Stomach (tissue), 9 donors: ENCODE measurements around the gene AK4. TPM values are rescaled to one million over a fixed set of nuclear protein-coding genes. Genes with fewer than 3 reads are reported as not detected.

ENCODE experiments used
- DNase-seq, 2 donors: peaks; one replicate each; pipeline versions ENCODE4 v3.0.0 to v3.0.0-alpha.2; 2013 to 2019
- H3K27ac ChIP-seq, 5 donors: fragments of 200-600 bp in 4 of 5; sonication (generic) in 4 of 5; one replicate each; pipeline ENCODE4 v1.5.1; 2013 to 2019; ENCODE audit warnings: mild to moderate bottlenecking in 1 of 5, moderate library complexity in 1 of 5
- H3K27me3 ChIP-seq, 3 donors: fragments of 200-600 bp; sonication (generic); one replicate each; pipeline ENCODE4 v1.5.1; 2017 to 2019; ENCODE audit warnings: mixed run types in 1 of 3
- H3K36me3 ChIP-seq, 4 donors: fragments of 200-600 bp; sonication (generic); 1 replicate in 3 of 4; 2 replicates in 1 of 4; pipeline ENCODE4 v1.5.1; 2016 to 2019
- H3K4me1 ChIP-seq, 4 donors: fragments of 200-600 bp; sonication (generic); one replicate each; pipeline ENCODE4 v1.5.1; 2016 to 2019
- H3K4me3 ChIP-seq, 4 donors: fragments of 200-600 bp; sonication (generic) in 3 of 4; one replicate each; pipeline ENCODE4 v1.5.1; 2016 to 2019; ENCODE audit warnings: mild to moderate bottlenecking in 1 of 4
- H3K9me3 ChIP-seq, 4 donors: fragments of 200-600 bp; sonication (generic); one replicate each; pipeline ENCODE4 v1.5.1; 2016 to 2019
- CTCF ChIP-seq, 7 experiments: fragments of 450-650 bp in 4 of 7; fragments of 200-600 bp in 3 of 7; sonication (generic) in 3 of 7; IDR thresholded peaks; one replicate each; pipeline ENCODE4 v1.5.1; 2016 to 2019; ENCODE audit warnings: antibody characterized with exemption in 7 of 7, control low read depth in 2 of 7, mild to moderate bottlenecking in 1 of 7
- EP300 ChIP-seq: sonication (generic); formaldehyde crosslinking; IDR thresholded peaks from one replicate; pipeline ENCODE4 v1.6.1; 2017; ENCODE audit warnings: antibody characterized with exemption
- POLR2A ChIP-seq, 4 donors: fragments of 450-650 bp; IDR thresholded peaks; one replicate each; pipeline ENCODE4 v1.6.1; 2016; ENCODE audit warnings: antibody characterized with exemption in 4 of 4, control low read depth in 2 of 4, mild to moderate bottlenecking in 1 of 4, moderate library complexity in 1 of 4
- POLR2AphosphoS5 ChIP-seq, 3 donors: sonication (generic); formaldehyde crosslinking; IDR thresholded peaks; one replicate each; pipeline ENCODE4 v1.6.1; 2016; ENCODE audit warnings: antibody characterized with exemption in 3 of 3
- WGBS, 5 donors: extraction: QIAGEN DNeasy Blood & Tissue Kit in 3 of 5; methylation state at CpG; one replicate each; pipeline versions ENCODE4 v1.1.5 to v1.1.7; 2013 to 2018; 5-methylcytosine and 5-hydroxymethylcytosine counted together
- intact Hi-C: fragments of 100-400 bp; cut with DNase I; formaldehyde crosslinking; loops from one replicate; pipeline ENCODE4 v1.15.1; 2023; ENCODE audit warnings: low total_unique reads
- polyA plus RNA-seq, 3 donors: library from polyadenylated mRNA; stranded (reverse); fragments of 200-250 nt; gene quantifications; one replicate each; pipeline ENCODE4 v1.2.3, GENCODE V29; 2013
- small RNA-seq, 4 donors: library from RNA; depleted of rRNA; stranded (forward); fragments of <200 nt; gene quantifications; one replicate each; pipeline ENCODE3, GENCODE V24; 2016
- total RNA-seq, 5 donors: library from RNA; depleted of rRNA; stranded (reverse); fragments of >200 nt; gene quantifications; one replicate each; pipeline versions ENCODE4 v1.1.0 to v1.2.3, GENCODE V29; 2014 to 2016
- donor health status: healthy with polysubstance abuse.
- donor health status: Bipolar disorder and iron deficiency.
- donor health status: healthy.

Gene AK4
- total and polyA plus RNA-seq, 8 donors, result 9.4 to 108 (median 30.4) TPM

GRCh38 chr1:65279070-65279779 is 131.2 kb downstream of the AK4 start:
- intact Hi-C loops, result no loop called here
- no peaks in the 10 kb centered on the region for H3K4me1 ChIP-seq
- H3K9me3 ChIP-seq, result no peaks in the 10 kb centered on the region
- 57 to 73% (median 67%) methylated on average over 5 of the region's 5 CpGs for WGBS, 5 donors
- TF ChIP-seq CTCF (IDR thresholded peaks at IDR 0.05) (no peak), EP300 (no peak), POLR2A (IDR thresholded peaks at IDR 0.05) (no peak), POLR2AphosphoS5 (IDR thresholded peaks at IDR 0.05) (no peak)
- H3K27ac ChIP-seq, result no peak overlapping the region
- H3K4me3 ChIP-seq, result no peak overlapping the region
- no peaks in the 10 kb centered on the region for H3K27me3 ChIP-seq
- no peaks in the 10 kb centered on the region for H3K36me3 ChIP-seq
- DNase-seq, result peak in 1 of 2 donors; percentile 33

Small RNA genes lying within 50 kb of the gene (small RNA-seq; reads per million reads assigned to genes)
- gene RPS29P7, result 0 reads per million in 4 donors

Other genes with a start within 250 kb of the AK4 start
- gene JAK1, start 181.7 kb upstream of the AK4 start, total RNA-seq, result 100 to 1,000 TPM in 3 of 5 donors, 10 to 100 TPM in 2; 69.2 to 149 (median 106) TPM
- gene JAK1, start 181.7 kb upstream of the AK4 start, polyA plus RNA-seq, result 10 to 100 TPM; 21.3 to 44.0 (median 28.3) TPM
- 1 to 10 TPM in 2 of 5 donors, under 1 TPM in 2, not detected in 1; under 0.01 to 7.5 (median 3.2) TPM for gene DNAJC6, start 161.3 kb downstream of the AK4 start, total RNA-seq
- gene DNAJC6, start 161.3 kb downstream of the AK4 start, polyA plus RNA-seq, result under 1 TPM; 0.45 to 0.92 (median 0.68) TPM